ENCODE measurements around the gene CENPO. TPM values are rescaled to one million over a fixed set of nuclear protein-coding genes. Genes with fewer than 3 reads are reported as not detected.

The CENPO gene
- total and polyA plus RNA-seq, 2 of the 4 experiments (the other 2 are of a cell fraction), result 20.1 to 27.2 TPM

DNA sequence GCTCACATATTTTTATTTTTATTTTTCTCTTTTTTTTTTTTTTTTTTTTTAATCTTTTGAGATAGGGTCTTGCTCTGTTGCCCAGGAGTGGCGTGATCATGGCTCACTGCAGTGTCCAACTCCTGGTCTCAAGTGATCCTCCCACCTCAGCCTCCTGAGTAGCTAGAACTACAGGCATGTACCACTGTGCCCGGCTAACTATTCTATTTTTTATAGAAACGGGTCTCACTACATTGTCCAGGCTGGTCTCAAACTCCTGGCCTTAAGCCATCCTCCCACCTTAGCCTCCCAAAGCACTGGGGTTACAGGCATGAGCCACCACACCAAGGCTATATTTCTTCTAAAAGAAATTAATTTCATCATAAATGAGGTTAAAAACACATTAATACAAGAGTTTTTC is 45.9 kb upstream of the CENPO start:
- Histone ChIP-seq H2BK20ac (ENCODE audit: low read depth, low read length) (no peak overlapping the region), H3K4me3 (ENCODE audit: insufficient read depth, low read depth, low read length) (no peak overlapping the region), H3K27me3 (ENCODE audit: control insufficient read depth, insufficient read depth, low read length) (no peaks in the 10 kb centered on the region), H2AK5ac (ENCODE audit: low read depth, low read length) (no peak overlapping the region), H2BK5ac (ENCODE audit: low read depth, low read length, poor library complexity, severe bottlenecking) (no peak overlapping the region), H3K14ac (replicated peaks; ENCODE audit: low read depth, low read length) (no peak overlapping the region), H3K9me1 (ENCODE audit: insufficient read depth, low read length) (no peaks in the 10 kb centered on the region), H3K36me3 (ENCODE audit: control insufficient read depth, insufficient read depth, low read length) (peaks cover 1% of the 10 kb centered on the region; the same call in 1 of the 2 replicates), H3K18ac (ENCODE audit: low read depth, low read length) (no peak overlapping the region), H3K4me1 (ENCODE audit: control insufficient read depth, insufficient read depth, low read length) (no peaks in the 10 kb centered on the region), H2BK120ac (ENCODE audit: low read depth, low read length) (no peak overlapping the region), H2AK9ac (replicated peaks; ENCODE audit: low read depth, low read length, poor library complexity) (no peak overlapping the region), H3K9me3 (ENCODE audit: control insufficient read depth, insufficient read depth, low read length) (no peaks in the 10 kb centered on the region), H2AFZ (replicated peaks; ENCODE audit: low read length, poor library complexity) (no peak overlapping the region), H3K4ac (ENCODE audit: low read depth, low read length) (no peak overlapping the region), H3K79me1 (ENCODE audit: low read depth in 1 of 2, low read length in 2 of 2) (no peaks in the 10 kb centered on the region), H3K4me2 (ENCODE audit: low read depth, low read length) (no peak overlapping the region), H2BK15ac (ENCODE audit: low read depth, low read length) (no peak overlapping the region), H4K91ac (ENCODE audit: insufficient read depth, low read depth, low read length) (no peak overlapping the region), H3K9ac (ENCODE audit: low read depth, low read length) (no peak overlapping the region), H3K23ac (ENCODE audit: low read depth, low read length) (no peak overlapping the region), H4K8ac (ENCODE audit: low read depth in 2 of 2, low read length in 2 of 2) (no peak overlapping the region), H3K56ac (ENCODE audit: extremely low read depth, insufficient read depth, low read length) (no peak overlapping the region), H4K20me1 (ENCODE audit: insufficient read depth, low read length) (no peaks in the 10 kb centered on the region), H3K27ac (ENCODE audit: insufficient read depth, low read length) (no peak overlapping the region), H4K5ac (ENCODE audit: low read depth, low read length) (no peak overlapping the region)
- in situ Hi-C loops (cut with MboI; ENCODE audit: low sequenced_read_pairs), result no loop called here
- intact Hi-C loops (cut with micrococcal nuclease), result no loop called here
- TF ChIP-seq, protein P1, sequence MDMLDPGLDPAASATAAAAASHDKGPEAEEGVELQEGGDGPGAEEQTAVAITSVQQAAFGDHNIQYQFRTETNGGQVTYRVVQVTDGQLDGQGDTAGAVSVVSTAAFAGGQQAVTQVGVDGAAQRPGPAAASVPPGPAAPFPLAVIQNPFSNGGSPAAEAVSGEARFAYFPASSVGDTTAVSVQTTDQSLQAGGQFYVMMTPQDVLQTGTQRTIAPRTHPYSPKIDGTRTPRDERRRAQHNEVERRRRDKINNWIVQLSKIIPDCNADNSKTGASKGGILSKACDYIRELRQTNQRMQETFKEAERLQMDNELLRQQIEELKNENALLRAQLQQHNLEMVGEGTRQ (IDR thresholded peaks at IDR 0.05; ENCODE audit: low read depth, low read length), result no peak
- no peak for TF ChIP-seq MAZ (IDR thresholded peaks at IDR 0.05; ENCODE audit: borderline replicate concordance, low read depth, low read length)
- TF ChIP-seq SMC3 (IDR thresholded peaks at IDR 0.05; ENCODE audit: low read depth, low read length), result no peak
- TF ChIP-seq RAD21 (IDR thresholded peaks at IDR 0.05; ENCODE audit: low read length), result no peak
- no peak for TF ChIP-seq POLR2A (IDR thresholded peaks at IDR 0.05; ENCODE audit: low read depth, low read length)
- TF ChIP-seq, protein P2, sequence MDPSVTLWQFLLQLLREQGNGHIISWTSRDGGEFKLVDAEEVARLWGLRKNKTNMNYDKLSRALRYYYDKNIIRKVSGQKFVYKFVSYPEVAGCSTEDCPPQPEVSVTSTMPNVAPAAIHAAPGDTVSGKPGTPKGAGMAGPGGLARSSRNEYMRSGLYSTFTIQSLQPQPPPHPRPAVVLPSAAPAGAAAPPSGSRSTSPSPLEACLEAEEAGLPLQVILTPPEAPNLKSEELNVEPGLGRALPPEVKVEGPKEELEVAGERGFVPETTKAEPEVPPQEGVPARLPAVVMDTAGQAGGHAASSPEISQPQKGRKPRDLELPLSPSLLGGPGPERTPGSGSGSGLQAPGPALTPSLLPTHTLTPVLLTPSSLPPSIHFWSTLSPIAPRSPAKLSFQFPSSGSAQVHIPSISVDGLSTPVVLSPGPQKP (IDR thresholded peaks at IDR 0.05; ENCODE audit: borderline replicate concordance, low read depth, low read length), result no peak
- TF ChIP-seq RCOR1 (IDR thresholded peaks at IDR 0.05; ENCODE audit: insufficient replicate concordance, low read length), result no peak
- TF ChIP-seq, protein P3, sequence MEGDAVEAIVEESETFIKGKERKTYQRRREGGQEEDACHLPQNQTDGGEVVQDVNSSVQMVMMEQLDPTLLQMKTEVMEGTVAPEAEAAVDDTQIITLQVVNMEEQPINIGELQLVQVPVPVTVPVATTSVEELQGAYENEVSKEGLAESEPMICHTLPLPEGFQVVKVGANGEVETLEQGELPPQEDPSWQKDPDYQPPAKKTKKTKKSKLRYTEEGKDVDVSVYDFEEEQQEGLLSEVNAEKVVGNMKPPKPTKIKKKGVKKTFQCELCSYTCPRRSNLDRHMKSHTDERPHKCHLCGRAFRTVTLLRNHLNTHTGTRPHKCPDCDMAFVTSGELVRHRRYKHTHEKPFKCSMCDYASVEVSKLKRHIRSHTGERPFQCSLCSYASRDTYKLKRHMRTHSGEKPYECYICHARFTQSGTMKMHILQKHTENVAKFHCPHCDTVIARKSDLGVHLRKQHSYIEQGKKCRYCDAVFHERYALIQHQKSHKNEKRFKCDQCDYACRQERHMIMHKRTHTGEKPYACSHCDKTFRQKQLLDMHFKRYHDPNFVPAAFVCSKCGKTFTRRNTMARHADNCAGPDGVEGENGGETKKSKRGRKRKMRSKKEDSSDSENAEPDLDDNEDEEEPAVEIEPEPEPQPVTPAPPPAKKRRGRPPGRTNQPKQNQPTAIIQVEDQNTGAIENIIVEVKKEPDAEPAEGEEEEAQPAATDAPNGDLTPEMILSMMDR (conservative IDR thresholded peaks at IDR 0.05; ENCODE audit: low read depth, low read length), result no peak
- TF ChIP-seq CEBPB (IDR thresholded peaks at IDR 0.05; ENCODE audit: low read depth, low read length), result no peak
- no peak for TF ChIP-seq MAFK (IDR thresholded peaks at IDR 0.05; ENCODE audit: low read depth, low read length)
- no peak for TF ChIP-seq CHD1 (IDR thresholded peaks at IDR 0.05; ENCODE audit: low read depth, low read length)
- no peak for TF ChIP-seq RFX5 (IDR thresholded peaks at IDR 0.05; ENCODE audit: low read depth, low read length)
- no peak for TF ChIP-seq BHLHE40 (IDR thresholded peaks at IDR 0.05; ENCODE audit: low read depth, low read length)
- BruUV-seq (replicated peaks), result no TSS peak
- POLR2A ChIA-PET (ENCODE audit: unreplicated experiment), result no interaction called here
- WGBS, 2 experiments (ENCODE audit: extremely low coverage in 2 of 2, insufficient read length in 1 of 2), result 100% methylated on average over 1 of the region's 3 CpGs; no CpG with 5 or more reads in 1 of the 2 experiments
- no peak for DNase-seq
- dilution Hi-C loops (cut with HindIII; ENCODE audit: low sequenced_read_pairs, unreplicated experiment), result no loop called here
- CTCF ChIA-PET, result interaction anchor here (0.7 kb wide), 1 partner anchor 42 kb away, joined by 6 read pairs; no protein-coding TSS in a partner anchor
- ATAC-seq (ENCODE audit: low read depth), result no peak
